Measurements from ENCODE around the gene WDR48. TPM values are rescaled to one million over a fixed set of nuclear protein-coding genes. Genes with fewer than 3 reads are reported as not detected.
A peak's percentile ranks its signal among the peaks of the same experiment; 100 is the strongest.

WDR48 gene
- polyA plus RNA-seq, 1 experiment: 42.1 TPM

GRCh38 chr3:39106281-39106811 lies 54.5 kb downstream of the WDR48 start:
- Histone ChIP-seq H3K4me3 (ENCODE audit: low read depth, low read length) (peak overlapping the region; percentile 92), H3K9me3 (ENCODE audit: control insufficient read depth, insufficient read depth, low read length) (no peaks in the 10 kb centered on the region; the same call in 1 of the 2 replicates), H3K27ac (ENCODE audit: low read depth, low read length) (peak overlapping the region; percentile 61), H3K27me3 (ENCODE audit: control insufficient read depth, insufficient read depth, low read length) (no peaks in the 10 kb centered on the region)
- POLR2A ChIA-PET: no interaction called here
- no peak for TF ChIP-seq CTCF (IDR thresholded peaks at IDR 0.05; ENCODE audit: low read depth, low read length)
- CTCF ChIA-PET: interaction anchor here (0.9 to 2.7 kb wide), 6 partner anchors 17 to 271 kb away, joined by 3 to 16 read pairs (median 5); no protein-coding TSS in a partner anchor
- no peak for DNase-seq (ENCODE audit: low read depth, low spot score)

GRCh38 chr3:39106851-39107387 lies 55.1 kb downstream of the WDR48 start:
- no peak for DNase-seq (ENCODE audit: low read depth, low spot score)
- POLR2A ChIA-PET: interaction anchor here (1.4 to 1.5 kb wide), 2 partner anchors 40 to 43 kb away, joined by 6 to 7 read pairs; no protein-coding TSS in a partner anchor
- CTCF ChIA-PET: interaction anchor here (1.5 to 2.8 kb wide), 4 partner anchors 18 to 185 kb away, joined by 4 to 19 read pairs (median 11); no protein-coding TSS in a partner anchor
- Histone ChIP-seq H3K27ac (ENCODE audit: low read depth, low read length) (peak overlapping the region; percentile 61), H3K27me3 (ENCODE audit: control insufficient read depth, insufficient read depth, low read length) (no peaks in the 10 kb centered on the region), H3K9me3 (ENCODE audit: control insufficient read depth, insufficient read depth, low read length) (no peaks in the 10 kb centered on the region; the same call in 1 of the 2 replicates), H3K4me3 (ENCODE audit: low read depth, low read length) (peak overlapping the region; percentile 92)
- no peak for TF ChIP-seq CTCF (IDR thresholded peaks at IDR 0.05; ENCODE audit: low read depth, low read length)

GRCh38 chr3:39107388-39108199 lies 55.8 kb downstream of the WDR48 start, which contains the start of the genes GORASP1 and TTC21A:
Gene GORASP1, minus strand, starts transcription at chr3:39107627. Its CDS starts 86 bp downstream, at chr3:39107541.
Gene TTC21A, plus strand, starts transcription at chr3:39107680. Its CDS starts 158 bp downstream, at chr3:39107838.
- DNase-seq (ENCODE audit: low read depth, low spot score): peak; percentile 58
- ChIA-PET CTCF (interaction anchor here (2.4 to 2.9 kb wide), 3 partner anchors 19 to 184 kb away, joined by 8 to 19 read pairs (median 17); no protein-coding TSS in a partner anchor), POLR2A (interaction anchor here (0.7 to 1.5 kb wide), 4 partner anchors 9 to 70 kb away, joined by 4 to 7 read pairs (median 6); no protein-coding TSS in a partner anchor)
- H3K4me3 ChIP-seq (ENCODE audit: low read depth, low read length): peak within 1 kb of the TSS; percentile 92
- no peaks in the 10 kb centered on the region for H3K27me3 ChIP-seq (ENCODE audit: control insufficient read depth, insufficient read depth, low read length)
- TF ChIP-seq CTCF (IDR thresholded peaks at IDR 0.05; ENCODE audit: low read depth, low read length): no peak
- no peaks in the 10 kb centered on the region; the same call in 1 of the 2 replicates for H3K9me3 ChIP-seq (ENCODE audit: control insufficient read depth, insufficient read depth, low read length)
- H3K27ac ChIP-seq (ENCODE audit: low read depth, low read length): peak within 1 kb of the TSS; percentile 70

GRCh38 chr3:39108200-39108710 lies 56.4 kb downstream of the WDR48 start:
- POLR2A ChIA-PET: interaction anchor here (0.7 to 1.5 kb wide), 4 partner anchors 8 to 69 kb away, joined by 4 to 7 read pairs (median 6); no protein-coding TSS in a partner anchor
- CTCF ChIA-PET: interaction anchor here (2.4 to 2.9 kb wide), 3 partner anchors 19 to 184 kb away, joined by 8 to 19 read pairs (median 17); no protein-coding TSS in a partner anchor

More at GRCh38 chr3:39108200-39108710, 56.4 kb downstream of the WDR48 start:
- Histone ChIP-seq H3K4me3 (ENCODE audit: low read depth, low read length) (peak overlapping the region; percentile 92), H3K9me3 (ENCODE audit: control insufficient read depth, insufficient read depth, low read length) (no peaks in the 10 kb centered on the region; the same call in 1 of the 2 replicates), H3K27me3 (ENCODE audit: control insufficient read depth, insufficient read depth, low read length) (no peaks in the 10 kb centered on the region), H3K27ac (ENCODE audit: low read depth, low read length) (no peak overlapping the region)
- no peak for DNase-seq (ENCODE audit: low read depth, low spot score)
- TF ChIP-seq CTCF (IDR thresholded peaks at IDR 0.05; ENCODE audit: low read depth, low read length): no peak

All from AG04450 (cell line).